ENCODE results near the gene PTGES3.

- TF ChIP-seq CTCF (IDR thresholded peaks at IDR 0.05) (no peak), POLR2A (IDR thresholded peaks at IDR 0.05) (no peak)
Observed at GRCh38 chr12:56645201-56645716, 42.8 kb downstream of the PTGES3 start.

Data from sigmoid colon (tissue), 3 donors.